COLO668 (cell line): ENCODE data around the gene WDR82.

Experiments
- DNase-seq: peaks from one replicate; lab custom pipeline; 2025; ENCODE audit not compliant: unreplicated experiment; lab: John Stamatoyannopoulos, UW

The WDR82 gene

GRCh38 chr3:52238761-52239701 is 39.4 kb downstream of the WDR82 start, which contains the start of gene TWF2:
Gene TWF2 (minus strand): TSS chr3:52239158. CDS start chr3:52239016, 142 bp downstream.
- DNase-seq: peak; percentile 76

- DNase-seq: peak; percentile 19
Observed at GRCh38 chr3:52238193-52238760, 40.2 kb downstream of the WDR82 start.

DNA sequence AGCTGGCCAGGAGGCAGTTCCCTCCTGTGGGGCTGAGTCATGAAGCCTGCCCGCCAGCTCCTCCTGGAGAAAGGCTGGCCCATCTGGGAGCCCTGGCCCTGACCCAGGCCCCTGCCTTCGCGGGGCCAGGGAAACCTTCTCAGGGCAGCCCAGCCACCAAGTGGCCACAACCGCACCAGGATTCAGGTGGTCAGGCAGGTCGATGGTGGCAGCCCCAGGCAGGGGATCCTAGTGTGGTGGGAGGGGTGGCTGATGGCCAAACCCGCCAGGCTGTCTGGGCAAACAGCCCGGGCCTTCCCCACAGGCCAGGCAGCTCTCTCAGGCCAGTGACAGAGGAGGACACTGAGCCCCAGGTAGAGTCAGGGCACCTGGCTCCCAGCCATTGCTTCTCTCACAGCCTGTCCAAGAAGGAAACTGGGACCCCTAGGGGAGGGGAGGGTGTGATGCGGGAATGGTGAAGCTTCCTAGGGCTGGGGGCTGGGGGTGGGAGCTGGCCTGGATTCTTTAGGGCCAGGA is 40.7 kb downstream of the WDR82 start:
- DNase-seq: no peak

DNA sequence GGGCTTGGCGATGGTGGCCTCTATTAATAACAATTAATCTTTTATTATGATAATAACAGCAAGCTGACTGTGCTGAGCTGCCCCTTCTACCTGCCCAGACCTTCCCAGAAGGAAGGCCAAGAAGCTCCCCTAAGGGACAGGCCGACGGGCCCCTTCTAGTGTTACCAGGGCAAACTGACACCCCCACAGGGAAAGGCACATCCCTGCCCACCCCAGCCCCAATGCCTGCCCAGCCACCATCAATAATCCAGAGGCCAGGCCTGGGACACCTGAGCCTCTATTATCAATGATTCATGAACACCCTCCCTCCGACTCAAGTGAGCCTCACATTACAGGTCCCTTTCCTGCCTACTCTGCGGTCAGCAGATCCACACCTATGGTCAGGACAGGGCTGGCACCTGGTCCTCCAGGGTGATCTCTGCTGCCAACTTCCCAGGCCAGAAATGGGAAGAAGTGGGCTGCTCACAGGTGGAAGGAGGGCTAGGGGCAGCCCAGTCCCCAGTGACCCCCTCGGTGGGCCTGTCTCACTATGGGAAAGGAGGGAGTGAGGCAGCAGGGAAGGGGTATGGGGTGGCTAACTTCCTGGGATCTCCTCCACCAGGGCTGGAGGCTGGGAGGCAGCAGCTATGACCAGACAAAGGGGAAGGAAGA is 41.3 kb downstream of the WDR82 start:
- peak; percentile 41 for DNase-seq

GRCh38 chr3:52236424-52236886 is 42.0 kb downstream of the WDR82 start:
- DNase-seq: no peak

DNA sequence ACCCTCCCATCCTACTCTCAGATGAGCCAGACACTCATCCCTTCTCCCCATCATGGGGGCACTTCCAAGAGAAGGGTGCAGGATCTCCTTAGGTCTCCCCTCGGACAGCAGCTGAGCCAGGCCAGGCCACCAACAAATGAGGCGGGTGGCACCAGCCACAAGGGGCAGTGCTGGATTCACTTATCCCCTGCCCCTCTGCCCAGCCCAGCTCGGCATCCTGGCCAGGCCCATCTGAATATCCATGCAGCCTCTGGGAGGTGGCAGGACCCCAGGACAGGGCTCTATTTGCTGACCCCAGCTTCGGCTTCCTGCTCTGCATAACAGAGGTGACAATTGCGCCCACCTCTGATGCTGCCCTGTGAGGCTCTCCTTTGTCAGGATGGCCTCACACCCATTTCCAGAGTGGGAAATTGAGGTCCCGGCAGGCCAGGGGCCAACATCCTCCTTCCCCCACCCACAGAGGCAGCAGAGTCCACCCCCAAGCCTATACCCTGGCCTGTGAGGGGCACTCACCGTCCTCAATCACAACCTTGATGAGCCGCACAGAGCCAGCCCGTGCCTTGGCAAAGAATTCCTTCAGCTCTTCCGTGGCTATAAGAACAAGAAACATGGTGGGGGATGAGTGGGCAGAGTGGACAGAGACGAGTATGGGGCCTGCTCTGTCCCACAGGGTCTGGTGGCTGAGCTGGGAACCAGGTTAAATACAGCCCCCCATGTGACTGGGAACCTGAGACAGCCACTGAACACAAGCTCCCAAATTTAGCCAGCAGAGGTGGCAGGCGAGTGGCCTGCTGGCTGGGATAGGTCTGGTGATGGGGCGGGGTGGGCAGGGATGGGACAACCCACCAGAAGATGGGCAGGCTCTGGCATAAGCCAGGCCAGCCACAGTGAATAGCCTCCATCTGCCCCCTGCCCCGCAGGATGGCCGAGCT is 43.7 kb downstream of the WDR82 start:
- DNase-seq: no peak

- no peak for DNase-seq
Observed at GRCh38 chr3:52233968-52234367, 44.5 kb downstream of the WDR82 start.

DNA sequence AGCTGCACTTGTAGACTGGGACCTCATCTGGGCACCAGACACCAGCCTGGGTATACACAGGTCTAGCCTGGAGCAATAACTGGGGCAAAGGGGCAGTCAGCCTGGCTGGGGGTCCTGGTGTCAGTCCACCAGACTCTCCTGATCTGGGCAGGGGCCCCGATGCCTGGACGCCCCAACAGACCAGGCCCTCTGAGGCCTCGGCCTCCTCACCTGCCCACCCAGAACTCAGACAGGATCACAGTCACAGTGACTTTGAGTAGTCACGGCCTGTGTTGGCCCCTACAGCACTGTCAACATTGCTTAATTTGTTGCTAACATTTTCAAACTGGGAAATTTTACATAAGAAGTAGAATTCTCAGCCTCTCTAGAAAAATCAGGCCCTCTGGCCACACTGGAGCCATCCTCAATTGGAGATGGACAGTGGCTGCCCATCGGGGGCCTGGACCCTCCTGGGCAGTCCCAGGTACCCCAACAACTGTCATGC is 45.3 kb downstream of the WDR82 start:
- DNase-seq: no peak

GRCh38 chr3:52232279-52233107 is 46.0 kb downstream of the WDR82 start:
- no peak for DNase-seq

DNA sequence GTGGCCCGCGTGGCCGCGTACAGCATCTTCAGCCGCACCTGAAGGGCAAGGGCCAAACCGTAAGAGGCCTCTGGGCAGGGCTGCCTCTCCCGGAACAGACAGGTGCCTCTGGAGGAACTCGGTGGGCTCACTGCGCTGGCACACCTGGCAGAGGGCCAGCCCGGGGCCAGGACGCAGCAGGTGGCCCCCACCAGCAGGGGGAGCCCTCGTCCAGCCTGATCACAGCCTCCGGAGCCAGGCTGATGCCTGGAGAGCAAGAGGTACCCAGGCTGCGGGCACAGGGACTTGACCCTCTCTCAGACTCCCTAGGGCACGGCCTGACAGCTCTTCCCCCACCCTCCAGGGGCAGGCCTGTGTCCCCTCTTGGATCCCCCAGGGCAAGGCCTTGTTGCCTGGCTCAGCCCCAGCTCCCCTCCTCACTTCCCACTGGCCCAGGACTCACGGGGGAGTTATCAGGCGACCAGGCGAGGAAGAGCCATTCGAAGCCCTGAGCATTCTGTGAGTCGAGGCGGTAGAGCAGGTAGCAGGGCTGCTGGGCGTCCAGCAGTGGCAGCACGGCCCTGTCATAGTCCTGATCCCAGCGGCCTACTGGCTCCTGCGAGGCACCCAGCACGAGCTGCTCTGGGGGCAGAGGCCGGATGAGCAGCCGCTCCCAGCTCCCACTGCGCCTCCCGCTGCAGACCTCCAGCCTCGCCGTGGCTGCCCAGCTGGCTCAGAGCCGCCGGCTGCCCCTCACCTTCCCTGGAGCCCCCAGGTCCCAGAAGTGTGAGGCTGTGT is 46.8 kb downstream of the WDR82 start:
- peak; percentile 78 for DNase-seq

- DNase-seq: no peak
Observed at GRCh38 chr3:52230889-52231499, 47.5 kb downstream of the WDR82 start.

GRCh38 chr3:52230461-52230860 is 48.0 kb downstream of the WDR82 start:
- DNase-seq: no peak

GRCh38 chr3:52229656-52230055 is 48.8 kb downstream of the WDR82 start:
- no peak for DNase-seq

DNA sequence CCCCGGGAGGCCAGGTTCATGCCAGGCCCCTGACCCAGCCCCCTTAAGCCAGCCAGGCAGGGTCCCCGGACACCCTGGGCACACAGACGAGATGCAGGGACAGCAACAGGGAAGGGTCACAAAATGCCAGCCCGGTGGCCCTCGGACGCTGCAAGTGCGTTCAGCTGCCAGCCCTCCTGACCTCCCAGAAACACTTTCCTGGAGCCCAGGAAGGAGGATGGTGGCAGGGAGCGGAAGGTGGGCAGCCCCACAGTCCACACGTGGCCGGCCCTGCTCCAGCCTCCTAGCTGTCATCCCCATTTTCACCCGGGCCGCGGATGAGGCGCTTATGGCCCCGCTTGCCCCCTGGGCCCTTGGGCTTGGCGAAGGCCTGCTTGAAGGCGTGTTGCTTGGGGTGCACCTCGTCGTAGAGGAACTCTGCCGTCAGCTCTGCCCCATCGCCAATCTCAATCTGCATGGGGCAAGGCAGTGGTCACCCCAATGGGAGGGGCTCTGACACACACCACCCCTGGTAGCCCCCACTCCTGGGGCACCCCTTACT is 49.6 kb downstream of the WDR82 start:
- no peak for DNase-seq

DNA sequence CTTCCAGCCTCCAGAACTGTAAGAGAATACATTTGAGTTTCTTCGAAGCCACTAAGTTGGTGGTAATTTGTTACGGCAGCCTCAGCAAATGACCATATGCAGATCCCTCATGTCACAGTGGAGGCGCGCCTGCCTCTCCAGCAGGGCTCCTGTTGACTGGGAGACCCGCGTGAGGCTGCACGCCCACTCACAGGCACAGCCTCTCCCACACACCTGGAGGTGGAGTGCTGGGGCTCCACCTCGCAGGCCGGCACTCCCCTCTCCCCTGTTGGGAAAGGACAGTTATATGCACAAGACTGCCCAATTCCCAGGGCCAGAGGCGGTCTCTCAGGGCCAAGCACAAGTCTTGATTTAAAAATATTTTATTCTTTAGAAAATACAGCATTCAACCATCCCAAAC is 50.2 kb downstream of the WDR82 start:
- no peak for DNase-seq

DNA sequence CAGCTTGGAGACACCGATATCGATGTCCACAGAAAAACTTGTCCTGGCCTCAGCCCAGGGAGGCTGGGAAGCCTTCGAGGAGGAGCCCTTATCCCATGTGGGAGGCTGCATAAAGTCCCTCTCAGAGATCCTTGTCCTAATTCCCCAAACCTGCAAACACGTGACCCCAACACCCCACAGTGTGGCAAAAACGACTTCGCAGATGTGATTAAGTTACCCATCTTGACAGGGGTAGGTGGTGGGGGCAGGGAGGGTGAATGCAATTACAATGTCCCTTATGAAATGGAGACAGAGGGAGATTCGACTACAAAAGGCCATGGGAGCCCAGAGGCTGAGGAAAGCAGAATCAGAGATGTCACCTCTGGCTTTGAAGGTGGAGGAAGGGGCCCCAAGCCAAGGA is 50.7 kb downstream of the WDR82 start:
- DNase-seq: no peak

DNA sequence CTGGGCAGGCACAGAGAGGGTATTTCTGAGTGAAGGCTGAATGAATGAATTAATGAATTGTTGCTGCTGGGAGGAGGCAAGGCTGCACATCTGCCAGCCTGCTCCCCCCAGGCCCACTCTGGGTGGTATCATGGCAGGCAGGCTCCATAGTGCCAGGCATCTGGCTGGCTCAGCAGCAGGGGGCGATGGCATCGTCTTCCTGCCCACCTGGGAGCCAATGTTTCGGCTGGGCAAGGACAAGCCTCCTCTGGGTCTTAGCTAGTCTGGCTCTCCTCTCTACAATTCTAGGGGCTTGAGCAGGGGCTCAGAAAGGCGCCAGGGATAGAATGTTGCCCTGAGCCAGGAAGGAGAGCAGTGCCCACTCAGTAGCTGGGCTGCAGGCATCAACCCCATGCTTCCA is 51.3 kb downstream of the WDR82 start:
- no peak for DNase-seq

GRCh38 chr3:52226229-52226817 is 52.1 kb downstream of the WDR82 start:
- DNase-seq: no peak
